Measurements from ENCODE around the gene GTF2I. TPM values are rescaled to one million over a fixed set of nuclear protein-coding genes. Genes with fewer than 3 reads are reported as not detected.

The GTF2I gene
- total and polyA plus RNA-seq, 3 experiments from 2014 or later = 71.3 to 176 (median 176) TPM

Other genes starting within 250 kb of the GTF2I start
- gene GTF2IRD1, start 203.8 kb upstream of the GTF2I start, total RNA-seq = under 1 TPM; 0.42 to 0.88 TPM
- not detected for gene GTF2IRD1, start 203.8 kb upstream of the GTF2I start, polyA plus RNA-seq
- under 1 TPM; 0.27 to 0.92 TPM for gene NCF1, start 116.3 kb downstream of the GTF2I start, total RNA-seq
- gene NCF1, start 116.3 kb downstream of the GTF2I start, polyA plus RNA-seq = 7.7 TPM
- 1 to 10 TPM; 6.1 to 8.0 TPM for gene GTF2IRD2, start 193.9 kb downstream of the GTF2I start, total RNA-seq
- gene GTF2IRD2, start 193.9 kb downstream of the GTF2I start, polyA plus RNA-seq = 16.5 TPM

Data from CD8-positive, alpha-beta memory T cell (primary cell).